ENCODE measurements around the gene PCID2.

The PCID2 gene

GRCh38 chr13:113170511-113170910 lies 38.0 kb downstream of the PCID2 start:
- H3K27me3 ChIP-seq (ENCODE audit: insufficient read depth, low read length), result no peaks in the 10 kb centered on the region
- no peak overlapping the region for H3K4me2 ChIP-seq (ENCODE audit: low read length)
- no peak overlapping the region for H3K23ac ChIP-seq (ENCODE audit: low read length)
- H2BK12ac ChIP-seq (ENCODE audit: low read length), result no peak overlapping the region
- H3K9me3 ChIP-seq (ENCODE audit: insufficient read depth, low read depth, low read length), result peaks cover 3% of the 10 kb centered on the region
- H4K91ac ChIP-seq (ENCODE audit: low read depth, low read length), result no peak overlapping the region
- no peak overlapping the region for H3K4ac ChIP-seq (ENCODE audit: low read depth, low read length)
- peaks cover 31 to 32% of the 10 kb centered on the region in 2 experiments for H3K36me3 ChIP-seq (ENCODE audit: control insufficient read depth in 1 of 2, insufficient read depth in 2 of 2, low read length in 2 of 2)
- no peaks in the 10 kb centered on the region for H3K79me1 ChIP-seq (ENCODE audit: low read length)
- H3K4me3 ChIP-seq (ENCODE audit: low read depth, low read length), result no peak overlapping the region
- H4K12ac ChIP-seq (ENCODE audit: low read depth, low read length), result no peak overlapping the region
- no CpG with 5 or more reads among the region's 5 CpGs for WGBS (ENCODE audit: extremely low coverage, insufficient coverage, insufficient read length)
- no peak overlapping the region for H4K8ac ChIP-seq (ENCODE audit: low read depth, low read length)
- H2BK5ac ChIP-seq (ENCODE audit: low read depth, low read length, poor library complexity), result no peak overlapping the region
- H3K18ac ChIP-seq (ENCODE audit: low read length), result no peak overlapping the region
- H2AFZ ChIP-seq (ENCODE audit: insufficient read depth, low read length, poor library complexity), result no peak overlapping the region
- no peak overlapping the region for H3K14ac ChIP-seq (ENCODE audit: low read length)
- H3K4me1 ChIP-seq (ENCODE audit: control insufficient read depth in 1 of 2, insufficient read depth in 2 of 2, low read length in 2 of 2), result no peaks in the 10 kb centered on the region
- H3K27ac ChIP-seq (ENCODE audit: low read depth, low read length), result no peak overlapping the region
- H3K9ac ChIP-seq (ENCODE audit: low read length), result no peak overlapping the region
- no peak overlapping the region for H2BK120ac ChIP-seq (ENCODE audit: insufficient read depth, low read length, poor library complexity)
- DNase-seq, result no peak
- no peak overlapping the region for H2AK5ac ChIP-seq (ENCODE audit: low read length)
- H3K79me2 ChIP-seq (ENCODE audit: control insufficient read depth, insufficient read depth, low read length, poor library complexity), result no peaks in the 10 kb centered on the region

GRCh38 chr13:113169277-113170272 lies 38.9 kb downstream of the PCID2 start:
- H3K9ac ChIP-seq (ENCODE audit: low read length), result no peak overlapping the region
- H3K4me2 ChIP-seq (ENCODE audit: low read length), result no peak overlapping the region
- no peak overlapping the region for H3K4me3 ChIP-seq (ENCODE audit: low read depth, low read length)
- H3K4ac ChIP-seq (ENCODE audit: low read depth, low read length), result no peak overlapping the region
- H2AK5ac ChIP-seq (ENCODE audit: low read length), result no peak overlapping the region
- no peak for DNase-seq
- no CpG with 5 or more reads among the region's 13 CpGs for whole genome bisulfite sequencing (ENCODE audit: extremely low coverage, insufficient coverage, insufficient read length)
- H4K12ac ChIP-seq (ENCODE audit: low read depth, low read length), result no peak overlapping the region
- H3K27ac ChIP-seq (ENCODE audit: low read depth, low read length), result no peak overlapping the region
- H3K4me1 ChIP-seq (ENCODE audit: control insufficient read depth in 1 of 2, insufficient read depth in 2 of 2, low read length in 2 of 2), result no peaks in the 10 kb centered on the region
- no peak overlapping the region for H2BK120ac ChIP-seq (ENCODE audit: insufficient read depth, low read length, poor library complexity)
- no peak overlapping the region for H4K91ac ChIP-seq (ENCODE audit: low read depth, low read length)
- no peak overlapping the region for H3K23ac ChIP-seq (ENCODE audit: low read length)
- H3K79me1 ChIP-seq (ENCODE audit: low read length), result no peaks in the 10 kb centered on the region
- H3K14ac ChIP-seq (ENCODE audit: low read length), result no peak overlapping the region
- no peak overlapping the region for H2BK5ac ChIP-seq (ENCODE audit: low read depth, low read length, poor library complexity)
- H2AFZ ChIP-seq (ENCODE audit: insufficient read depth, low read length, poor library complexity), result no peak overlapping the region
- H3K36me3 ChIP-seq (ENCODE audit: control insufficient read depth in 1 of 2, insufficient read depth in 2 of 2, low read length in 2 of 2), result peaks cover 22 to 26% of the 10 kb centered on the region in 2 experiments
- no peak overlapping the region for H3K18ac ChIP-seq (ENCODE audit: low read length)
- H3K27me3 ChIP-seq (ENCODE audit: insufficient read depth, low read length), result no peaks in the 10 kb centered on the region
- H4K8ac ChIP-seq (ENCODE audit: low read depth, low read length), result no peak overlapping the region
- H3K79me2 ChIP-seq (ENCODE audit: control insufficient read depth, insufficient read depth, low read length, poor library complexity), result no peaks in the 10 kb centered on the region
- H3K9me3 ChIP-seq (ENCODE audit: insufficient read depth, low read depth, low read length), result peaks cover 3% of the 10 kb centered on the region
- no peak overlapping the region for H2BK12ac ChIP-seq (ENCODE audit: low read length)

GRCh38 chr13:113168211-113168610 lies 40.3 kb downstream of the PCID2 start:
- peaks cover 3% of the 10 kb centered on the region for H3K9me3 ChIP-seq (ENCODE audit: insufficient read depth, low read depth, low read length)
- H4K91ac ChIP-seq (ENCODE audit: low read depth, low read length), result no peak overlapping the region
- no peak overlapping the region for H2AK5ac ChIP-seq (ENCODE audit: low read length)
- no peak overlapping the region for H2BK120ac ChIP-seq (ENCODE audit: insufficient read depth, low read length, poor library complexity)
- H4K8ac ChIP-seq (ENCODE audit: low read depth, low read length), result no peak overlapping the region
- H3K4me1 ChIP-seq (ENCODE audit: control insufficient read depth in 1 of 2, insufficient read depth in 2 of 2, low read length in 2 of 2), result no peaks in the 10 kb centered on the region
- H4K12ac ChIP-seq (ENCODE audit: low read depth, low read length), result no peak overlapping the region
- no peak for DNase-seq
- H3K14ac ChIP-seq (ENCODE audit: low read length), result no peak overlapping the region
- H2AFZ ChIP-seq (ENCODE audit: insufficient read depth, low read length, poor library complexity), result no peak overlapping the region
- H3K18ac ChIP-seq (ENCODE audit: low read length), result no peak overlapping the region
- H3K23ac ChIP-seq (ENCODE audit: low read length), result no peak overlapping the region
- H3K4me3 ChIP-seq (ENCODE audit: low read depth, low read length), result no peak overlapping the region
- H3K27me3 ChIP-seq (ENCODE audit: insufficient read depth, low read length), result no peaks in the 10 kb centered on the region
- no CpG with 5 or more reads among the region's 7 CpGs for WGBS (ENCODE audit: extremely low coverage, insufficient coverage, insufficient read length)
- peaks cover 22 to 26% of the 10 kb centered on the region in 2 experiments for H3K36me3 ChIP-seq (ENCODE audit: control insufficient read depth in 1 of 2, insufficient read depth in 2 of 2, low read length in 2 of 2)
- no peak overlapping the region for H3K27ac ChIP-seq (ENCODE audit: low read depth, low read length)
- H3K79me1 ChIP-seq (ENCODE audit: low read length), result no peaks in the 10 kb centered on the region
- H2BK12ac ChIP-seq (ENCODE audit: low read length), result no peak overlapping the region
- H3K79me2 ChIP-seq (ENCODE audit: control insufficient read depth, insufficient read depth, low read length, poor library complexity), result no peaks in the 10 kb centered on the region
- H2BK5ac ChIP-seq (ENCODE audit: low read depth, low read length, poor library complexity), result no peak overlapping the region
- no peak overlapping the region for H3K4ac ChIP-seq (ENCODE audit: low read depth, low read length)
- H3K4me2 ChIP-seq (ENCODE audit: low read length), result no peak overlapping the region
- no peak overlapping the region for H3K9ac ChIP-seq (ENCODE audit: low read length)

- no peak overlapping the region for H4K91ac ChIP-seq (ENCODE audit: low read depth, low read length)
- peaks cover 19 to 23% of the 10 kb centered on the region in 2 experiments for H3K36me3 ChIP-seq (ENCODE audit: control insufficient read depth in 1 of 2, insufficient read depth in 2 of 2, low read length in 2 of 2)
- H3K79me1 ChIP-seq (ENCODE audit: low read length), result no peaks in the 10 kb centered on the region
- no peaks in the 10 kb centered on the region for H3K27me3 ChIP-seq (ENCODE audit: insufficient read depth, low read length)
- H3K4me2 ChIP-seq (ENCODE audit: low read length), result no peak overlapping the region
- no peak overlapping the region for H3K18ac ChIP-seq (ENCODE audit: low read length)
- no peak overlapping the region for H2AFZ ChIP-seq (ENCODE audit: insufficient read depth, low read length, poor library complexity)
- H3K27ac ChIP-seq (ENCODE audit: low read depth, low read length), result no peak overlapping the region
- no peak overlapping the region for H3K4me3 ChIP-seq (ENCODE audit: low read depth, low read length)
- H2BK5ac ChIP-seq (ENCODE audit: low read depth, low read length, poor library complexity), result no peak overlapping the region
- H3K79me2 ChIP-seq (ENCODE audit: control insufficient read depth, insufficient read depth, low read length, poor library complexity), result no peaks in the 10 kb centered on the region
- peaks cover 3% of the 10 kb centered on the region for H3K9me3 ChIP-seq (ENCODE audit: insufficient read depth, low read depth, low read length)
- WGBS (ENCODE audit: extremely low coverage, insufficient coverage, insufficient read length), result no CpG with 5 or more reads among the region's 3 CpGs
- no peak overlapping the region for H3K9ac ChIP-seq (ENCODE audit: low read length)
- no peak overlapping the region for H2BK12ac ChIP-seq (ENCODE audit: low read length)
- H3K14ac ChIP-seq (ENCODE audit: low read length), result no peak overlapping the region
- H3K4ac ChIP-seq (ENCODE audit: low read depth, low read length), result no peak overlapping the region
- H2BK120ac ChIP-seq (ENCODE audit: insufficient read depth, low read length, poor library complexity), result no peak overlapping the region
- DNase-seq, result no peak
- H3K4me1 ChIP-seq (ENCODE audit: control insufficient read depth in 1 of 2, insufficient read depth in 2 of 2, low read length in 2 of 2), result no peaks in the 10 kb centered on the region
- no peak overlapping the region for H4K8ac ChIP-seq (ENCODE audit: low read depth, low read length)
- H4K12ac ChIP-seq (ENCODE audit: low read depth, low read length), result no peak overlapping the region
- no peak overlapping the region for H2AK5ac ChIP-seq (ENCODE audit: low read length)
- no peak overlapping the region for H3K23ac ChIP-seq (ENCODE audit: low read length)
Measured at GRCh38 chr13:113167575-113167974, 40.9 kb downstream of the PCID2 start.

All from trophoblast cell (in vitro differentiated cells and primary cell).